Forelimb muscle (tissue), 1 donor: Measurements from ENCODE around the gene HAS3. TPM values are rescaled to one million over a fixed set of nuclear protein-coding genes. Genes with fewer than 3 reads are reported as not detected.

Source experiments
- DNase-seq: peaks from one replicate; pipeline ENCODE4 v3.0.0-alpha.2; 2013; ENCODE audit warnings: low read depth
- polyA plus RNA-seq: library from polyadenylated mRNA; unstranded; fragments of 120-200 nt; gene quantifications from one replicate; pipeline ENCODE4 v1.2.1, GENCODE V29; 2013; ENCODE audit not compliant: insufficient read length

Gene HAS3
- polyA plus RNA-seq, 1 donor, result 2.2 TPM

- DNase-seq, result no peak
Observed at GRCh38 chr16:69089091-69089910, 16.2 kb upstream of the HAS3 start.

GRCh38 chr16:69093974-69094373, 11.5 kb upstream of the HAS3 start:
- DNase-seq, result no peak

DNA sequence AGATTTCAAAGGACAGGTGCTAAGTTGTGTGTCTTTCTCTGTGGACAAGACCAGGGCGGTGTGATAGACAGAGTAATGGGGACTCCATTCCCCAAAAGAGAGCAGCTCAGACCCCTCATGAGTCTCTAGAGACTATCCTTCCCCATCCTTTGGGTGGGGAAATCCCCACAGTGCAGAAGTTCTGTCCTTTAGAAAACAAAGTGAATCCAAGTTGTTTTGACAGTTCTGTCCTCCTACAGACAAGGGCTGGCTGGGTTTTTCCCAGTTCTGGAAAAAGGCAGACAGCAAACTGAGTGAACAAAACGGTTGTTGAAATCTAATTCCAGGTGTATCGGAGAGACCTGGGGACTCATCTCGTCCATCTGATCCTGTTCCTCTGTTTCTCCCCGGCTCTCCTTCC, 11.0 kb upstream of the HAS3 start:
- no peak for DNase-seq

- no peak for DNase-seq
Observed at GRCh38 chr16:69095193-69095592, 10.3 kb upstream of the HAS3 start.

DNA sequence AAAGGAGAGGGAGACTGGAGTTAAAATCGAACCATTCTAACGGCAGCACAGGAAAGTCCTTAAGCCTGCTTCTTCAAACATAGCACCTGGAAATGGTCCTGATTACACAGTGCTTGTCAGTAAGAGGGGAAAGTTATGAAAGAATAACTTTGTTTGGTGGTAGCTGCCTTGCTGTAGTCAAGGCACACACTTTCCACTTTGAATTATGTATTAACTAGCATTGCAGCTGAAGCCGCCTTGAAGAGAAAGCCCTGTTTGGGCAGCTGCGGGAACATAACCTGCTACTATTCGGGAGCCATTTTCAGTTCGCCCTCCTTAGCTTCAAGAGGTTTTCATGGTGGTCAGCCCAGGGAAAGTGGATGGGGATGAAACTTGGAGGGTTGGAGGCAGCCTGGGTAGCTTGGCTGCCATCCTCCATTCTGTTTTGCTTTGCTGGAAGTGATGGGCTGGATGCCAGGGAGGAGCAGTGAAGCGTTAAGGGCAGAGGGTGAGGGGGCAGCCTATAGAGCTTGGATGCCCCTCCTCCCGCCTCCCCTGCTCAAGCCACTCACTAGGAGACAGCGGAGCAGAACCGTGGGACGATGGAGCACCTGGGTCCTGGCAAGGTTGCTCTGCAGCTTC, 5.3 kb upstream of the HAS3 start:
- no peak for DNase-seq

GRCh38 chr16:69106491-69107315, 1.2 kb downstream of the HAS3 start:
- DNase-seq, result no peak

DNA sequence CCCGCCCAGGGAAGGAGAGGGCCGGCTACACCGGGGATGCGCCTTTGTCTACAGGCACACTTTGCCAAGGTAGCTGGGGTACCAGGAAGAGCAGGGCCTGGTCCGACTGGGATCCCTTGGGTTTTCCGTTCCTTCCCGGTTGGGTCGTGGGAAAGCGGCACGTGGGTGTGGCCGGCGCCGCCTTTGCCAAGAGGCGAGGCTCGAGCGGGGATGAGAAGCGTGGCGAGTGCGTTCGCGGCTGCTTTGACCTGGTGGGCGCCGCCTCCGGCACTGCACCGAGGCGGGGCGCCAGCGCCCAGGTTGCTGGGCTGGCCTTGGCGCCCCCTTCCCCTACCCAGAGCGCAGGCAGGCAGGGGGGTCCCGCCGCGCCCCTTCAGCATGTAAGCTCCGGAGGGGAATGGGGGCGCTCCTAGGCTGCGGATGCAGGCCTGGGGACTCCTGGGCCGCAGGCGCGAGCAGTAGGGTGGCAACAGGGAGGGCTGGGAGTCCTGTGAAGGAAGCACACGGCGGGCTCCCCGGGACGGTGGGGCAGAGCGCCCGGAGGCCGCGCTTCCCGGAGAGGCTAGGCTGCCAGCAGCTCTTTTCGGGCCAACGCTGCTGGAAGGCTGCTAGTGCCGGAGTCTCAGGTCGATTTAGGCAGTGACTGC, 2.0 kb downstream of the HAS3 start:
- DNase-seq, result no peak

DNA sequence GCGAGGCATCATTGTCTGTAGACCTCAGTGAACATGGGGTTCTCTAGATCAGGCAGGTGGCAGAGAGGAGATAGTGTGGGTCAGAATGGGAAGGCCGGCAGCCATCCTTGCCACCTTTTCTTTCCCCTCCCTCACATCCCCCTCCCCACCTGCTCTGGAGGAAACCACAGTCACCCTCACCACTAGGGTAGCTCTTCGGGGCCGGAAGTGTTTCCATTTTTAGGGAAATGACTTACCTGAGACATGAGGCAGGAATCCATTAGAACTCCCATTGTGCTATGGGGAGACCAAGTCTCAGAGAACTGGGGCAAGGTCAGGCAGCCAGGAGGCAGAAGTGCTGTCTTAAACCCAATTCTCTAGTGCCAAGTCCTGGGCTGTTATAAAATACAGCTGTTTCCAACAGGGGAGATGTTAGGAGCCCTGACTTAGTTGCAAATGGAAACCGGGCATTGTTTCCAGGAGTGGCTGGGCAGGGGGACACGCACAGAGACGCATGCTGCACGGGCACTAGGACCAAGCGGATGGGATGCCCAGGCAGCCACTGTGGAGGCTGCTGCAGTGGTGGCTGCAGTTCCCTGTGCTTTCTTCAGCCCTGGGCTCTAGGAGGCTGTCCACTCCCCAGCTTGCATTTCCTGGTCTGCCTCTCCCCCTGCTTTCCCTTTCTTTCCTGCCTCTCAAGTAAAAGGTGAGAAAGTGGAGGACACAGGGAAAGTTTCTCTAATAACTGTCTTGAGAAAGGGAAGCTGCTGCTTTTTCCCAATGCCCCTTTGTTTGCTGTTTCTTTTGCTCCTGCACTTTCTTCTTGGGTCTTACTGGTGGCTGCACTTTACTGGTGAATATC, 2.8 kb downstream of the HAS3 start:
- no peak for DNase-seq

- no peak for DNase-seq
Observed at GRCh38 chr16:69108905-69109252, 3.4 kb downstream of the HAS3 start.

DNA sequence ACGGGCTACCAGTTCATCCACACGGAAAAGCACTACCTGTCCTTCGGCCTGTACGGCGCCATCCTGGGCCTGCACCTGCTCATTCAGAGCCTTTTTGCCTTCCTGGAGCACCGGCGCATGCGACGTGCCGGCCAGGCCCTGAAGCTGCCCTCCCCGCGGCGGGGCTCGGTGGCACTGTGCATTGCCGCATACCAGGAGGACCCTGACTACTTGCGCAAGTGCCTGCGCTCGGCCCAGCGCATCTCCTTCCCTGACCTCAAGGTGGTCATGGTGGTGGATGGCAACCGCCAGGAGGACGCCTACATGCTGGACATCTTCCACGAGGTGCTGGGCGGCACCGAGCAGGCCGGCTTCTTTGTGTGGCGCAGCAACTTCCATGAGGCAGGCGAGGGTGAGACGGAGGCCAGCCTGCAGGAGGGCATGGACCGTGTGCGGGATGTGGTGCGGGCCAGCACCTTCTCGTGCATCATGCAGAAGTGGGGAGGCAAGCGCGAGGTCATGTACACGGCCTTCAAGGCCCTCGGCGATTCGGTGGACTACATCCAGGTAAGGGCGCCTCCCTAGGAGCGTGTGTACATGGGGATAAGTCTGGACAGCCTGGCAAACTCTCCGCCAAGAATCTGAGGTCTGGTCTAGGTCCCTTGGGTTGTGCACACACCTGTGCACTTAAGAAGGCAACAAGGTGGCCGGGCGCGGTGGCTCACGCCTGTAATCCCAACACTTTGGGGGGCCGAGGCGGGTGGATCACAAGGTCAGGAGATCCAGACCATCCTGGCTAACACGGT, 4.2 kb downstream of the HAS3 start:
- no peak for DNase-seq

DNA sequence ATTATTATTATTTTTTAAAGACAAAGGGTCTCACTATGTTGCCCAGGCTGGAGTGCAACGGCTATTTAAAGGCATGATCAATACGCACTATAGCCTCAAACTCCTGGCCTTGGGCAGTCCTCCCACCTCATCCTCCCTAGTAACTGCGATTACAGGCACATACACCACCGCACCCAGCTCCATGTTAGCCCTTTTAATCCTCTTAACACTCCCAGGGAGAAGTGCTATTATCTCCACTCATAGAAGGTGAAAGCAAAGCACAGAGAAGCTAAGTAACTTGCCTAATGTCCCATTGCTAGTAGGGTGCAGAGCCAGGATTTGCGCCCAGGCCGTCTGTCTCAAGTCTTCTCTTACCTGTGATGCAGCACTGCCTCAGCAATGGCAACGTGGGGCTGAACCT, 5.0 kb downstream of the HAS3 start:
- DNase-seq, result no peak

DNA sequence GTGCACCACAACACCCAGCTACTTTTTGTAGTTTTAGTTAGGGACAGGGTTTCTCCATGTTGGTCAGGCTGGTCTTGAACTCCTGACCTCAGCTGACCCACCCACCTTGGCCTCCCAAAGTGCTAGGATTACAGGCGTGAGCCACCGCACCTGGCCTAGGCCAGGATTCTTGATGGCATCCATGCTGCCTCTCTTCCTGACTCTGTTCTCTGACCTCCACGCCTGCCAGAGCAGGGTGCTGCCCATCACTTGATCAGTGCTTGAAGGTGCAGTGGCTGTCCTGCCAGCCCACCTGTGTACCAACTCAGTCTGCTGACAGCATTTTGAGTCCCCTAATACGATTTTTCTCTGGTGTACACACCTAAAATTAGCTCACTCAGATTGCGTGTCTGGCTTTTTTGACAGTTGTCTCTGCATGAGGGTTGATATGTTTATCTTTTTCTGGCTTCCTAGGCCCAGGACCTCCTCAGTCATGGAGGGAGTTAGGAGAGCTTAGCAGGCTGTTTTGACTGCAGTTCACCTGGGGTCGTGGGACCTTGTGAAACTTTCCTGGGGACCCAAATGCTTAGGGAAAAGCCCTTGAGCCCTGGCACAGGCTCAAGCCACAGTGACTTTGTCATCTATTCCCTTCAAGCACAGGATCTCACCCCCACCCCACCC, 5.9 kb downstream of the HAS3 start:
- no peak for DNase-seq

GRCh38 chr16:69111876-69112230, 6.4 kb downstream of the HAS3 start:
- no peak for DNase-seq

GRCh38 chr16:69112285-69113129, 7.1 kb downstream of the HAS3 start:
- DNase-seq, result no peak

DNA sequence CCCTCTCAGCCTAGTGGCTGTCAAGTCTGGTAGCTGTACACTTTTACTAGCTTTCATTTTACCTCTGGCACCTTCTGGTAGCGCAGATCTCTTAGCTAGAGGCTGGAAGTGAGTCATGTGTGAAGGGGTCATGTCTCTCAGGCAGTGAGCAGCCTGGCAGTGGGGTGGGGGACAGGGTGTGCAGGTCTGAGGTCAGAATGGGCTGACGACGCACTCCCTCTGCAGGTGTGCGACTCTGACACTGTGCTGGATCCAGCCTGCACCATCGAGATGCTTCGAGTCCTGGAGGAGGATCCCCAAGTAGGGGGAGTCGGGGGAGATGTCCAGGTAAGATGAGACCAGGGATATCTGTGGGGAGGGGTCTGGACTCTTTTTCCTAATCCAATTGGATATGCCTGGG, 7.8 kb downstream of the HAS3 start:
- DNase-seq, result no peak

GRCh38 chr16:69114346-69114975, 9.0 kb downstream of the HAS3 start:
- DNase-seq, result no peak

- no peak for DNase-seq
Observed at GRCh38 chr16:69114976-69115355, 9.5 kb downstream of the HAS3 start.

GRCh38 chr16:69115361-69115760, 9.9 kb downstream of the HAS3 start:
- DNase-seq, result no peak

- DNase-seq, result no peak
Observed at GRCh38 chr16:69115837-69116236, 10.4 kb downstream of the HAS3 start.
